Hematopoietic multipotent progenitor cell treated with erythropoietin and hydrocortisone succinate and interleukin-3 and kit ligand, for 4 days (in vitro differentiated cells): ENCODE results near the gene STUM.
"Not testable (repeated sequence)": the region's sequence is repeated elsewhere in the genome, so short reads cannot be mapped to it uniquely, and the experiment has no call there.

ENCODE experiments used
- DNase-seq: peaks from one replicate; pipeline ENCODE4 v3.0.0-alpha.2; 2015

Gene STUM

GRCh38 chr1:226584164-226584563 lies 35.6 kb downstream of the STUM start:
- DNase-seq: peak; percentile 28

- no peak for DNase-seq
Measured at GRCh38 chr1:226586116-226586515, 37.6 kb downstream of the STUM start.

GRCh38 chr1:226586650-226587422 lies 38.3 kb downstream of the STUM start:
- DNase-seq: no peak

GRCh38 chr1:226588484-226588883 lies 39.9 kb downstream of the STUM start:
- DNase-seq: no peak

GRCh38 chr1:226589008-226589733 lies 40.6 kb downstream of the STUM start:
- DNase-seq: no peak

GRCh38 chr1:226590614-226591013 lies 42.0 kb downstream of the STUM start:
- no peak for DNase-seq

- no peak for DNase-seq
Measured at GRCh38 chr1:226593541-226593940, 45.0 kb downstream of the STUM start.

GRCh38 chr1:226596531-226597165 lies 48.1 kb downstream of the STUM start:
- DNase-seq: no peak

- DNase-seq: no peak
Measured at GRCh38 chr1:226597616-226598454, 49.3 kb downstream of the STUM start.

GRCh38 chr1:226598455-226598849 lies 49.9 kb downstream of the STUM start:
- no peak for DNase-seq

- DNase-seq: not testable (repeated sequence)
Measured at GRCh38 chr1:226598955-226599354, 50.4 kb downstream of the STUM start.

GRCh38 chr1:226599636-226600238 lies 51.2 kb downstream of the STUM start:
- DNase-seq: no peak

- no peak for DNase-seq
Measured at GRCh38 chr1:226600254-226600653, 51.7 kb downstream of the STUM start.

- DNase-seq: no peak
Measured at GRCh38 chr1:226601456-226601855, 52.9 kb downstream of the STUM start.

GRCh38 chr1:226602186-226603021 lies 53.8 kb downstream of the STUM start:
- no peak for DNase-seq

GRCh38 chr1:226603022-226603857 lies 54.7 kb downstream of the STUM start:
- no peak for DNase-seq

GRCh38 chr1:226603858-226604559 lies 55.4 kb downstream of the STUM start:
- no peak for DNase-seq

- no peak for DNase-seq
Measured at GRCh38 chr1:226604560-226605317, 56.2 kb downstream of the STUM start.

GRCh38 chr1:226605318-226605950 lies 56.9 kb downstream of the STUM start:
- no peak for DNase-seq
